GM18861 (cell line): ENCODE measurements around the gene ELP1.
"Not testable (repeated sequence)": the region's sequence is repeated elsewhere in the genome, so short reads cannot be mapped to it uniquely, and the experiment has no call there.

Experiments used
- ATAC-seq: cut with Tn5 transposase; IDR thresholded peaks from one replicate; pipeline ENCODE4 v1.9.1; 2021; ENCODE audit not compliant: unreplicated experiment

ELP1 gene, protein sequence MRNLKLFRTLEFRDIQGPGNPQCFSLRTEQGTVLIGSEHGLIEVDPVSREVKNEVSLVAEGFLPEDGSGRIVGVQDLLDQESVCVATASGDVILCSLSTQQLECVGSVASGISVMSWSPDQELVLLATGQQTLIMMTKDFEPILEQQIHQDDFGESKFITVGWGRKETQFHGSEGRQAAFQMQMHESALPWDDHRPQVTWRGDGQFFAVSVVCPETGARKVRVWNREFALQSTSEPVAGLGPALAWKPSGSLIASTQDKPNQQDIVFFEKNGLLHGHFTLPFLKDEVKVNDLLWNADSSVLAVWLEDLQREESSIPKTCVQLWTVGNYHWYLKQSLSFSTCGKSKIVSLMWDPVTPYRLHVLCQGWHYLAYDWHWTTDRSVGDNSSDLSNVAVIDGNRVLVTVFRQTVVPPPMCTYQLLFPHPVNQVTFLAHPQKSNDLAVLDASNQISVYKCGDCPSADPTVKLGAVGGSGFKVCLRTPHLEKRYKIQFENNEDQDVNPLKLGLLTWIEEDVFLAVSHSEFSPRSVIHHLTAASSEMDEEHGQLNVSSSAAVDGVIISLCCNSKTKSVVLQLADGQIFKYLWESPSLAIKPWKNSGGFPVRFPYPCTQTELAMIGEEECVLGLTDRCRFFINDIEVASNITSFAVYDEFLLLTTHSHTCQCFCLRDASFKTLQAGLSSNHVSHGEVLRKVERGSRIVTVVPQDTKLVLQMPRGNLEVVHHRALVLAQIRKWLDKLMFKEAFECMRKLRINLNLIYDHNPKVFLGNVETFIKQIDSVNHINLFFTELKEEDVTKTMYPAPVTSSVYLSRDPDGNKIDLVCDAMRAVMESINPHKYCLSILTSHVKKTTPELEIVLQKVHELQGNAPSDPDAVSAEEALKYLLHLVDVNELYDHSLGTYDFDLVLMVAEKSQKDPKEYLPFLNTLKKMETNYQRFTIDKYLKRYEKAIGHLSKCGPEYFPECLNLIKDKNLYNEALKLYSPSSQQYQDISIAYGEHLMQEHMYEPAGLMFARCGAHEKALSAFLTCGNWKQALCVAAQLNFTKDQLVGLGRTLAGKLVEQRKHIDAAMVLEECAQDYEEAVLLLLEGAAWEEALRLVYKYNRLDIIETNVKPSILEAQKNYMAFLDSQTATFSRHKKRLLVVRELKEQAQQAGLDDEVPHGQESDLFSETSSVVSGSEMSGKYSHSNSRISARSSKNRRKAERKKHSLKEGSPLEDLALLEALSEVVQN (N-terminal part only)

DNA sequence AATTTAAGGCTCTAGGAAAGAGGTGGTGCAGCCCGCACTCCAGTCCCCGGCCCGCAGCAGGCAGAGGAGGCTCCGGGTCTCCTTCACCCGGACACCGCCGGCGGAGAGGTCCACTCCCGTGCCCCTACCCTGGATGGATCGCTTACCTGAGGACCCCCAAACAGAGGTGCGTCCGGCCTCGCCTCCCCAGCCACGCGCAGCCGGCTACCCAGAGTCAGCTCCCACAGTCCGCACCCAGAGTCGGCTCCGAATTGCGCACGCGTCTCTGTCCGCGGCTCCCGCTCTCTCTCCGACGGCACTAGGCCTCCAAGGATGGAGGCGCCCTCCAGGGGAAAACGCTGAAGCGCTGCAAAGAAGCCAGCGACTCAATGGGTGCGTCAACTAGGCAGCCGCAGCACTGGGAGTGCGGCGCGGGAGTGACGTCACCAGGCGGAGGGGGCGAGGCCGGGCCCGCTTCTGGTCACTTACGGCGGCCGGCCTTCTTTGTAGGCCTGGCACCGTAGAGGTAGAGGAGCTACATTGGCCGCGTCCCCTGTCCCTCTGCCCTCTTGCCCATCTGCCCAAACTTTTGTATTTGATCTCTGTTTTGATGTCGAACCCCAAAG is at the start of gene ELP1:
Gene ELP1, minus strand, starts transcription at position 407 of the 605 bp plus-strand sequence. CDS start 2,978 bp downstream, outside the sequence.
- ATAC-seq = peak; percentile 86

DNA sequence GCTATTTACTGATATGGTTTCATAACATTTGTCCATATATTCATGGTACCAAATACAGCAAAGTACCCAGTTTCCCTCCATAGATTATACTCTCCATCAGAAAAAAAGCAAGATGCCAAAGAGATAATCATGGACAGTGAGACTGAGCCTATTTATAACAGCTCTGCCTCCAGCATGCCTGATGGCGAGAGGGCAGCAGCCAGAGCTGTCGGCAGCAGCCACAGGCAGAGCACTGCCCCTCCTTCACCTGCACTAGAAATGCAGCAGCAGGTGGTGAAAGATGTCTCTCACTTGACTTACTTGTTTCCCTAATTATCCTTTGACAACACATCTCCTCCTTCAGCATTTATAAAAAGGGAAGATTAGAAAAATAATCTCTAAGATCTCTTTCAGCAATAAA is 47.0 kb upstream of the ELP1 start:
- no peak for ATAC-seq

DNA sequence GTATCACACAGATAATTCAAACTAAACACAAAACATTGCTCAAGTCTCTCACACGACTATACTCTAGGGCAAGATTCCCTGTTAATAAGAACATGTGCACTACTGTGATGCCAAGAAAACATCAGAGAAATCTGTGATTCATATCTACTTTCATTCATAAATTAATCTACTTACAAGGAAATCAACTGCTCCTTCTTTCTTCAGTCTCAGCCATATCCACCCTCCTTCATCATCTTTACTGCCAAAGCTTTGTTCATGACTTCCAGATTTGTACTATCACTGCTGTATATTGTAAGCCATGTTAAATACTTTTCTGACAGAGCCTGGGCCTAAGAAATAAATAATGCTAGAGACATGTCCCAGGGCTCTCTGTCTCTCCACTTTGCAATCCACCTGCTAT is 44.3 kb upstream of the ELP1 start:
- ATAC-seq = no peak

DNA sequence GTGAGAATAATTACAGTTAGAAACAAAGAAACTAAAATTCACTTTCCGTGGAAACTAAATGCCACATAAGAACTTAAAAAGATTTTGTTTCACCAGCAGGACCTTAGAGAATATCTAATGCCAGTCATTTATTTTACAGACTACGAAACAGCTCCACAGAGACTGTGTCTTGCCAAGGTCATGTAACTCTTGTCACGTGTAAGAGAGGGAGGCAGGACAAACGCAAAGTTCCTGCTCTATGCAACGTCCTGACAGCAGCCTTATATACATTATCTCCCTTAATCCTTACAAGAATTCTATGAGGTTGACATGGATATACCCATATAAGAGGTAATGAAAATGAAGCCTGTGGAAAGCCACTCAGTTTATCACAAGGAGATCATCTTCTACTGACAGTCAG is 40.0 kb upstream of the ELP1 start:
- no peak for ATAC-seq

DNA sequence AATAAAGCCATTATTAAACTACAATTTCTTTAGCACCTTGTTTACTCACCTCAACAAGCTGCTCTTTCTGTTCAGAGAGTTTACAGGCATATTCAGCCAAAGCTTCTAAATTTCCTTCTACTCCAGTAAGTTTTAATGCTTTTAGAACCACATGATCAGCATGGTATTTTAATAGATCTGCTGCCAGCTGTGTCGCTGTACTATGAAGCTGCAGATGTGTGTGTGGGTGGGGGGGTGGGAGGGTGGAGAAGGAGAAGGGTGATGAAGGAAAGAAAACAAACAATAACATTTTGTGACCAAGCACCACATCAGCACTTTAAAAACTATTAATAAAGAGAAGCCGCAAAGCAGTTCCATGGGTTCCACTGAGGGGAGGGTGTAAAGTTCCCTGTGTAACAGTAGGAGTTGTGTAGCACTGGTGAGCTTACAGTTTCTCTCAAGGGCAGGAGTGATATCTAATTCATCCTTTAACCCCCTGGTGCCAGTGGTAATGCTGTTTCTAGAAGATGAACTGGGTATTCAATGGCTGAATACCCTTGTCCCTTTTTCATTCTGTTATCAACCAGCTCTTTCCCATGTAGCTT is 38.8 kb upstream of the ELP1 start:
- ATAC-seq = no peak

DNA sequence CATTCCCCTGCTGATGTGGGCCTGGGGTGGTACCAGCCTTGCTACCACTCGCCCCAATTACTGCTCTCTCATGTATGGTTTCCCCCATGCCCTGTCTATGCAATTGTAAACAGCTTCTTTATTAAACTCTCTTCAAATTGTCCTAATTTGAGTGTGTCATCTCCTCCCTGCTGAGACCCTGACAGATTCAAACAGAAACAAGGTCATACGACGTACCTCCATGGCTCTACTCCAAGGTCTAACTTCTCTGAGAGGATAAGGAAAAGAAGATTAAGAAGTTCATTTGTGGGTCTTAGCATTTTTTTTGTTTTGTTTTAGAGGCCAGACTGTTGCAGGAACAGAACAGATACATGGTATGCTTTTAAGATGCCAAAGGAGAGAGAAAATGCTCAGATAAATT is 38.3 kb upstream of the ELP1 start:
- no peak for ATAC-seq

DNA sequence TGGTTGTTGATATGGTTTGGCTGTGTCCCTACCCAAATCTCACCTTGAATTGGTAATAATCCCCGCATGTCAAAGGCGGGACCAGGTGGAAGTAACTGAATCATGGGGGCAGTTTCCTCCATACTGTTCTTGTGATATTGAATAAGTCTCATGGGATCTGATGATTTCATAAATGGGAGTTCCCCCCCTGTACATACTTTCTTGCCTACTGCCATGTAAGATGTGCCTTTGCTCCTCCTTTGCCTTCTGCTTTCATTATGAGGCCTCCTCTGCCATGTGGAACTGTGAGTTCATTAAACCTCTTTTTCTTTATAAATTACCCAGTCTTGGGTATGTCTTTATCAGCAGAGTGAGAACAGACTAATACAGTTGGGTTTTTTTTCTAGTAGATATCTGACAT is 37.5 kb upstream of the ELP1 start:
- ATAC-seq = not testable (repeated sequence)

DNA sequence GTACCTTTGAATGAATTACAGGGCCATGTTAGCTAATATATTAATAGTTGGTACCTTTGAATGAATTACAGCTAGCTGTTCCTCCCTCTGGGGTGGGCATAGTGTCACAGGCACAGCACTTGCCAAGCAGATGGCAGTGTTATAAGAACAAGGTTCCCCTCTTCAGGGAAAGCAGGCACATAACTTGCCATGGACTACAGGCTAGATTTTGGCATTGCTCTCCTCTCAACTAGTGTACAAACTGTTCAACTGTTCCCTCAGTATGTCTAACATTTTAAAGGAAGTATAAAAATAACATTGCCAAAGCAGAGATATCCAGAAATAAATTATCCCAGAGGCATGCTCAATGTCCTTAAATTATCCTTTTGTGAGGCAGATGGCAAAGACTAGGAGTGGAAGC is 34.0 kb upstream of the ELP1 start:
- no peak for ATAC-seq

DNA sequence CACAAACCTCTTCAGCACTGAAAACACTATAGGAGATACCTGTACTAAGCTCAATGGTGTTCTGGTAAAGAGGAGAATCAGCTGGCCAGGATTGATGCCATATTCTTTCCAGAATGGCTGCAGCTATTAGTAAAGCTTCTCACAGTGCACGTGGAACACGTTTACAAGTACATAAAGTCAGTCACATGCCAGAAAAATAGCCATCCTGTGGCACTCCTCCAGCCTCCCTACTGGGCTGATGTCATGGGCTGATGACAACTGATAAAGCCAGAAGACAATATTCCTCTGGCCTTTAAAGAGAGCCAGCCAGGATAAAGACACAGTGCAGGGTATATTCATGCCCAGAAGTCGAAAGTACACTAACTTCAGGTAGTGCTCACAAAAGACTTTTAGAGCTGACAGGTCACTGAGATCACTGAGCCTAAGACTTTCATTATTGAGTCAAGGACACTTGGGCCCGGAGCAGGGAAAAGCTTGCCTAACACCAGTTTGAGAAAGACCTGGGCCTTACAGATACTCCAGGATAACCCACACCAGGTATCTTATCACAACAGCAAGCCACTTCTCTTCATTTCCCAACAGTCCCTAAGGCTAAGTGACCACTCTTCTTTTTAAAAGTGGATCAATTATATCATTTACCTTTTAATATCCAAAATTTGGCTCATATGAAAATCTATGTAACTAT is 29.7 kb upstream of the ELP1 start:
- no peak for ATAC-seq

DNA sequence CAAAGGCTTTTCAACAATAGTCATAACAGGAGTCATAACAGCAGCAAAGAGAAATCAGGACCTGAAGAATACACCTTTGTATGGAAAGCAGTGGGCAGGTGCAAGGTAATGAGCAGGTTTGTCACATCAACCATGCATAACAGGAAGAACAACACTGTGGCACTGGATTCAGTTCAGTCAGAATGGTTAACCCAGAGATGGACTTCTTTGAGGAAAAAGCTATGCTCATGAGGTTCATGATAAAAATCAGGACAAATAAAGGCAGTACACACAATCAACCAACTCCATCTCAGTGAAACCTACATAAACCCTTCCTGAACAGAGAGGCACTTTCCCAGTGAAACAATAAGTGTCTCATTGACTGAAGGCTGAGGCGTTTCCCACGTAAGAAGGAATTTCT is 27.2 kb upstream of the ELP1 start:
- ATAC-seq = no peak

DNA sequence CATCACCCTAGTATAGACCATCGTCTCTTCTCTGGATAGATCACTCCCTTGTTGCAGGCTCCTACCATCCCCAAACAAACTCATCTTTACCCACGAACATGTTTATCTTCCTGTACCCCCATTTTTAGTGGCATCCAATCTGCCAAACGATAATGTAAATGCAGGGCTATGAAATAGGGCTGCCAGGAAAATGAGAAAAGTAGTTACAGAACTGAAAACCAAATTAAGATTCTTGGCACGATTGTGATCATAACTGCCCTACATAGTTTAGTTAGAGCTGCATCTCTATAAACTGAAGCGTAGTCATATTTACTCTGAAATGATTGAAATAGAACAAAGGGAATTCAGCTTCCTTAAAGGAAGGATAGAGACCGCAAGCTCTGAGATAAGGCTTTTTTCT is 26.4 kb upstream of the ELP1 start:
- no peak for ATAC-seq

DNA sequence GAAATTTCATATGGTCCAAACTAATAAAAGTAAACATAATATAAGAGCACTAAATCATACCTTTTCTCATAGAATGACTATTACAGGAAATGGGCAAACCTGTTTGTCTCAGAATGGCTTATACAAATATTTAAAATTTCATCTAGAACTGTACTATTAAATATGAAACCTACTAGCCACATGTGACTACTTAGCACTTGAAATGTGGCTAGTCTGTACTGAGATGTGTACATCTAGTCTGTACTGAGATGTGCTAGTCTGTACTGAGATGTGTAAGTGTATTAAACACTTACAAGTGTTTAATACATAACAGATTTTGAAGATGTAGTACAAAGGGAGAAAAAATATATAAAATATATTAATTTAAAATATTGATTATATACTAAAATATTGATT is 22.7 kb upstream of the ELP1 start:
- no peak for ATAC-seq

DNA sequence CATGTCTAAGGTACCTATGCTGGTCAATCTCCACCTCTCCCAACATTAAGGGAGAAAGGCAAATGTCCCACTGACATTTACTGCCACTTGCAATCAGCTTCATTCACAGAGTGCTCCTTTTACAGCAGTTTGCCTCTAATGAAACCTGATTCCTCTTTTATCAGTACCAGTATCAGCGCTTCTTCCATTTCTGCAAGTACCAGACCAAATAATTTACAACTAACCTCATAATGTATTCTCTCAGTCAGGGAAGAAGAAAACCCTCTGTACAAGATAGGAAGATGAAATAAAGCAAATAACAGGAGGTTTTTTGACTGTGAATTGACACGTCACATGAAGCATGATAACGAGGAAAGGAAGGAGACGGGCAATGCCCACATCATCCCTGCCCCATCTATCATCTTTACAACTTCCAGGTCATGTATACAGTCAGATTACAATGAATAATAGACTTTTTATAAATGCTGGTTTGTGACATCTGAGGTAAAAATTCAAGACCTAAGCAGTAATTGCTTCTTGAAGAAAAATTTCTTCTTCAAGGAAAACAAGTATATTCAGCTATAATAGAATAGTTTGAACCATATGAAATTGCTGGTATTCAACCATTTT is 22.2 kb upstream of the ELP1 start:
- no peak for ATAC-seq

DNA sequence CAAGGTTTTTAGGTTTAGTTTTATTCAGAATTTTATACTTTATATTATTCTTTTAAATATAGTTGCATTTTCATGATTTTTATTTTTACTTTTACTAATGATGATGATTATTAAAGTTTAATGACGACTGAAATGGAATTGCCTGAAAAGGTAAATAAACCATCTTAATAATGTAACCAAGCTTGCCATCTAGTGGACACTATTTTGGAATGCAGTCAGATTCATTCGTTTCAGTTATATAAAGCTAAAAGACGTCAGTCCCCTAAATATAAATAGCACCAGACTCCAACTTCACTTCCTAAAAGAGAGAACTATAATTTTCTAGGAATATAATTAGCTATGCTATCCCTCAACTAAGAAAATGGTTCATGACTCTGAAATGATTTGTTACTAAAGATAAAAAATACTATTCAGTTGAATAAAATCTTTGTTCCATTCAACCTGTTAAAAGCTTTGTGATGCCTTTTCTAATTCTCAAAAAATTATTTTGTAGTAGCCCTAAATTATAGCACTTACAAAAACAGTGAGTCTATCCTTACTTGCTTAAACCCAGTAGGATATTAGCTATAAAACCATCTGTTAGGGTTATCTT is 20.2 kb upstream of the ELP1 start:
- ATAC-seq = peak; percentile 57

DNA sequence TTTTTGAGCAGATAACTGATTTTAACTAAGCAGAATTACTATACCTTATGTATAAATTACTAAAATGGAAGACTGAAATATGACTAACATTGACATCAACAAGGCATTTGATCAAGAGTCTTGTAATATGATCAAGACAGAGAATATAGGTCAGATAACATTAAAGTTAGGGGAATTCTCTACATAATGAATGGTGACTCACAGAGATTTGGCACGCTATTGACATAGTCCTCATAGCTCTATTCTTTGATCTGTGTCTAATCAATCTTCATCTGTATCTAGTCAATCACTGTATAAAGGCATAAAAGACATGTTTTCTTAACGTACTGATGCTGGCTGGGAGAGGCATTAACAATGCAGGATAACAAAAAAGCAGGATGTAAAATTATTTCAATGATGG is 17.7 kb upstream of the ELP1 start:
- no peak for ATAC-seq

DNA sequence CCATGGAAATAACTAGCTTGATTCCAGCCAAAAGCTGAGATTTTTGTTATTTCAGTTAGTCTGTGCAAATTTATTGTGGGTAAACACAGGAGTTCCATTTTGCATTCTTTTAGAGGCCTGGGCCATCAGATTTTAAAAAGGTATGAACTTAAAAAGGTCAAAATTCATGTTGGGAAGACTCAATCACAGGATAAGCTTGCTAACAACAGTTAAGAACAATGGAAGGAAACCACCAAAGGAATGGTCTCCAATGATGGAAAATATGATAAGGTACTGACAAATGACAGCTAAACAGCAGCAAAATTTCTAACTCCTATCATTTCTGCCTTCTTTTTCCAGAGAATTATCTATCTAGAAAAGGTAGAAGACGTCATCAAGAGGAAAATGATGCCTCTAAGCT is 16.2 kb upstream of the ELP1 start:
- no peak for ATAC-seq

DNA sequence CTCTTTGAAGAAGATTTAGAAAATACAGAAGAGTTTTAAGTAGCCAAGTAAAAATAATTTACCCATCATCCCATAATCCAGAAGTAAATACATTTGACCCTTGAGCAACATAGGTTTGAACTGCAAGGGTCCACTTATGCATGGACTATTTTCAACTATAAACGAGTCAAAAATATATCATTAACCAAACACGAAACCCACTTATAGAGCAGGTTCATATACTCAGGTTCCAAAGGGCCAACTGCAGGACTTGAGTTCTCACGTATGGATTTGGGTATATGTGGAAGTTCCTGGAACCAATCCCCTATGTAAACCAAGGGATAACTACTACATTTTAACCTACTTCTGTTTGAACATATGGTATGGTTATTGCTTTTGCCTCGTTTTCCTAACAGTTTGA is 6.1 kb upstream of the ELP1 start:
- ATAC-seq = no peak

DNA sequence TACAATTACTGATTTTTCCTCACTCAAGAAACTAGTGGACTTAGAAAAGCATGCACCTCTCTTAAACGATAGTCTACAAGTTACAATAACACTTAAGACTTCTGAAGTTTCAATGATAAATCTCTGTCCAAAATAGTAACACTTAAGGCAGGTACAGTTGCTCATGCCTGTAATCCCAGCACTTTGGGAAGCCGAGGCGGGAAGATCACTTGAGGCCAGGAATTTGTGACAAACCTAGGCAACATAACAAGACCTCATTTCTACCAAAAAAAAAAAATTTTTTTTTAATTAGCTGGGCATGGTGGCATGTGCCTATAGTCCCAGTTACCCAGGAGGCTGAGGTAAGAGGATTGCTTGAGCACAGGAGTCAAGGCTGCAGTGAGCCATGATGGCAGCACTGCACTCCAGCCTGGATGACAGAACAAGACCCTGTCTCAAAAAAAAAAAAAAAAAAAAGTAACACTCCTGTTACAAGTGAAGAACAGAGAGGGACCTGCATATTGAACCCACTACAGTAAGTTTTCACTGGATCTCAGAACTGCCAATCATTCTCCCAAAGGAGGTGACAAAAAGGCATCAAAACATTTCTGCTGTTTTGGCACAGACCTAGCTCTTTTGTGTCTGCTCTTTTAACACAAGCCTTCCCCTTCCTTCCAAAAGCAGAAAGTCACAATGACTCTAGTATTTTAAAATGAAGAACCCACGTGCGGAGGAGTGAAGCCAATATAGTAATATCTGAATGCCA is 3.8 kb upstream of the ELP1 start:
- no peak for ATAC-seq
